ENCODE results near the gene SORCS3. TPM values are rescaled to one million over a fixed set of nuclear protein-coding genes. Genes with fewer than 3 reads are reported as not detected.

Gene SORCS3
- polyA plus RNA-seq, 1 donor = not detected

DNA sequence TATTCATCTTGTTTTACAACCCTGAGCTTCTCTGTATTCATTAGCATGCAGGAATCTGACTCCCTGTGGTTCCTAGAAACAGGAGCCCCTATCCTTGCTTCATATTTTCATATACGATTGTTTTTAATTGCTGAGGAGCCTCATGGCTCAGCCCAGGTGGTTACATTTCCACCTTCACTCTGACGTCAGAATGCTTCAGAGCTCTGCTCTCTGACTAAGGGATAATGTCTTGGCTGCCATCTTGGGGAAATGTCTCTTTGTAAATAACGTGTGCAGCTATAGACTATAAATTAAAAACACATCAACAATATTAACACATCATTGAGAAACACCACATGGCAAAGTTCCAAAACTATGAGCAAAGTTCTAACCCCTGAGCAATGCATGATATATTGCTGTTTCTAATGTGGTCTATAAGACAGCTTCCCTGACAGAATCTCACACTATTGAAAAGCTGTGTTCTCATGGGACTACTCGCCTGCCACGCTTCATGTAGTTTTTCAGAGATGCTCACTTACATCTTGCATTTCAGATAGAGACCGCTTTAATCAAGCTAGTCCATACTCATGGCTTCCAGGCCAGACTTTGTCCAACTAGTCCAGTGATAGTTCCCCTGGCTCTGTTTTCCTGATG is 227.0 kb downstream of the SORCS3 start:
- no peak for DNase-seq

DNA sequence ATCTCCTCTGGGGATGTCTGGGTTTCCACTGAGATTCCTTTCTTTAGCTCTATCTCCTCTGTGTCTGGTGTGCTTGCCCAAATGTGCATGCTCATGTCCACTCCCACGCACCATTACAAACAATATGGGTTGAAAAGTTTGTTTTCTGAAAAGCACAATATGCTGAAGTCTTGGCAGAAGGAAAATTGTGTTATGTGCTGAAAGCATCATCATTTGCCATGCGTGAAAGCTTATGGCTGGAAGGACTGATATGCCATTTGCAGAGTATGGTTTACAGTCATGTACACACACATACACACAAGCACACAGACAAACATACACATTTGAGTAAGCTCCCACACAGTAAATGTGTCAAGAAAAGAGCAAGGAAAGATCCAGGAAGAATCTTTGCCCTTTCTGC is 231.6 kb downstream of the SORCS3 start:
- no peak for DNase-seq

GRCh38 chr10:104873161-104873560 is 232.1 kb downstream of the SORCS3 start:
- no peak for DNase-seq

- DNase-seq = no peak
These were observed 234.5 kb downstream of the SORCS3 start for GRCh38 chr10:104875561-104875960.

GRCh38 chr10:104880624-104881398 is 239.7 kb downstream of the SORCS3 start:
- no peak for DNase-seq

- DNase-seq = no peak
These were observed 240.7 kb downstream of the SORCS3 start for GRCh38 chr10:104881740-104882139.

GRCh38 chr10:104892879-104893617 is 252.0 kb downstream of the SORCS3 start:
- DNase-seq = no peak

DNA sequence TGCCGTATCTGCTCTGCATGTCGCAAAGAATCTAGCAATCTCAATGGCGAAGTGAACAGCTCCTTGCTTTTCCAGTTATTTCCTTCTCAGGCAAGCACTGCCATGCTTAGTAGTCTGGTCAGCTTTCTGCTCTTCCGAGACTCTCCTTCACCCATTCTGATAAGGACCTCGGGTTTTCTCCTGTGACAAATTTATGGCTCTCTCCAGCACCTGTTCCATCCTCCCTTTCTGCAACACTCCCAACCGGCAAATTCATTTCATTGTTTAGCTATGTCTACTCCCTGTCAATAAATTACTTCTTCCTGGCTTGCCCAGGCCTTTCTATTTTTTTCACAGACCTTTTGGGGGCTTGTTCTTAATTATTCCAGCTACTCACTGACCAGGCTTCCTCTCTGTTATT is 252.6 kb downstream of the SORCS3 start:
- no peak for DNase-seq

GRCh38 chr10:104894681-104895080 is 253.6 kb downstream of the SORCS3 start:
- peak; percentile 6 for DNase-seq

GRCh38 chr10:104895541-104895940 is 254.5 kb downstream of the SORCS3 start:
- peak; percentile 80 for DNase-seq

- peak; percentile 4 for DNase-seq
These were observed 254.9 kb downstream of the SORCS3 start for GRCh38 chr10:104895981-104896380.

- DNase-seq = no peak
These were observed 256.6 kb downstream of the SORCS3 start for GRCh38 chr10:104897696-104898095.

DNA sequence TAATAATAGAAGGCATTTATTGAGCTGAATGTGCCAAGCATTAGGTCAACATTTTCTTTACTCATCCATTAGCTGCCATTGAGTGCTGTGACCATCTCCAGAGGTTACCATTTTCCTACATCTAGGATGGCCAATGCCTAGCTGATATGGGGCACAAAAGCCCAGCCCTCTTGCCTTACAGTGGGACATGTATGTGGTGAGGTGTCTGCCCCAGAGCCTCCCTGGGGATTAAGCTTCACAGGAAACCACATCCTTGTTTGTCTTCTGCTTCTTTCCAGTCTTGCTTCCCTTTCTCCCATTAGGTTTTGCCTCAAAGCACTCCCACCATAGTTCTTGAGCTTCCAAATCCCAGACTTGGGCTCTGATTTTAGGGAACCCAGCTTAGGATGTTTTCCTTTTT is 258.7 kb downstream of the SORCS3 start:
- no peak for DNase-seq

- no peak for DNase-seq
These were observed 262.3 kb downstream of the SORCS3 start for GRCh38 chr10:104903433-104903832.

GRCh38 chr10:104904753-104905323 is 263.7 kb downstream of the SORCS3 start:
- DNase-seq = no peak

DNA sequence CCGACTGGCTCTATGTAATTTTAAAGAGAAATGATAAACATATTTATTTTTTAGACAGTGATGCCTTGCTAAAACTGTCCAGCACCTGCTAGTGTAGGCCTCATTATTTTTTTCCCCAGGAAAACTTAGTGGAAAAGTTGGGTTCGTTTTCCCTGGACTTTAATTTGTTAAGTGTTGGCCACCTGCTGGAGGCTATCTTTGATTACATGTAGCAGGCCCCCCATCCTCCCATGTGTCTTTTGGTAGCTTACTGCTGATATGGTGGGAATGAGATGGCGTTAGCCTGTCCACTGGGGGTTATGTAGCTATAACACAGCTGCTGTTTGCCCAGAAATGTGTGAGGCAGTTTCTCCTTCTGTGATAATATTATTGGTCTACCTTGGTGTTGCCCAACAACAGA is 265.0 kb downstream of the SORCS3 start:
- DNase-seq = no peak

DNA sequence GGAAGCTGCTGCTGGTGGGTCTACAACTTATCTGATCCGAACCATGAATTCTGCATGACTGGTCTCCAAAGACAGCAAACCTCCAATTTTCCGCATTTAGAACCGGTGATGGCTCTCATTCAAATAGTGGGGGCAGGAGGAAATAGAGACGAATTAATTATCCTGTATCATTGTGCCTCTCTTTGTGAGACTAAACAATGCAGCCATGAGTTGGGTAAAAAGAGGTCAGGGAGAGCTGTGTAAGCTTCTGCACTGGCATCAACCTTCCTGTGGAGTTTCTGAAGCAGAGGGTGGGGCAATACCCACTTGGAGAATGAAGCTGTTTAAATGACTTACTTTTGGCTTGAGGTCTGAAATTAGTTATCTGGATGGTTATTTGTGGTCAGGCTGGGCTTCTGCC is 266.4 kb downstream of the SORCS3 start:
- DNase-seq = no peak

DNA sequence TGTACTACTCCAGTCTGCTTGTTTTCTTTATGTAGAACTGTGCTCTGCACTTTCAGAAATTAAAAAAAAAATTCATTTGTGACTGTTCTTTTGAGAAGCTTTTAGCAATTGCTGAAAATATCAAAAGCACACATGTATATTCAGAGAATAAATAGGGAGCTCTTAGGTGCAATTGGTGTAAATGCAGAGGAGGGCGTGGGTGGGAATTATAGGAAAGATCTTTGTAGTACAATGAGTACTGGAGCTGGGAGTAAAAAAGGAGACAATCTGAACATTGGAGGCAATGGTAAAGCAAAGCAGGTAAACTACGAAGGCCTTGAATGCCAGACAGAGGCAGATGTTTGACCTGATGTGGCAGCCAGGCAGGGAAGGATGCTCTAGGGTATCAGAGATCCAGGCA is 267.5 kb downstream of the SORCS3 start:
- no peak for DNase-seq

DNA sequence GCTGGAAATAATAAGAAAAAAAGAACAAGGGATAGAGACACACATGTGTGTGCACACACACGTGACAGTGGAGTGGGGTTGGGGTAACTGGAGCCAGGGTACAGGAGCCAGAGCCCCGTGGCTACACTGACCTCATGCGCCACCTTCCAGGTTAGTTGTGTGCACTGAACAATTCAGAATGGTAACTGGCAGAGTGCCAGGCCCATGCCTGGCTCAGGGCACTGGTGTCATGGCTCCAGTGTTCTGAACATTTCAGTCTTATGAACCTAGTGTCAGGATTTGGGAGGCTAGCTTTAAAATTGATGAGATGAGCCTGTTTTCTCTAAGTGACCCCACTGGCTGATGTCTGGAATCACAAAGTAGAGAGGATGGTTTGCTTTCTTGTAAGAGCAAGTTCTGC is 269.6 kb downstream of the SORCS3 start:
- no peak for DNase-seq

DNA sequence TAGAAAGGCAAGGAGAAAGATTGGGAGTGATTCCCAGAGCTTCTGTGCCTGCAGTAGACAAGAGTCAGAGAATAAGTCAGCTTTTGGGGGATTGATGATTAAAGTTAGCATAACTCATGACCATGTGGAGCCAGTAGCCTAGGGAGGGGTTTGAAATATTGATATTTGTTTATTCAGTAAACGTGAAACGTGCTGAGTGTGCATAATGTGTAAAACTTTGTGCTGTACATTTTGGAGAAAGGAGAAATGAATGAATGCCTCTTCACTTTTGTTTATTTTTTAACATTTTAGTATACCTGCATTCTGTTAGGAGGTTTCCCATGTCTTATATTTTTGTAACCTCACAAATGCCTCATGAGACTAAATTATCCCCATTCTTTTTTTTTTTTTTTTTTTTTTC is 272.3 kb downstream of the SORCS3 start:
- no peak for DNase-seq

GRCh38 chr10:104920476-104920875 is 279.4 kb downstream of the SORCS3 start:
- DNase-seq = no peak

DNA sequence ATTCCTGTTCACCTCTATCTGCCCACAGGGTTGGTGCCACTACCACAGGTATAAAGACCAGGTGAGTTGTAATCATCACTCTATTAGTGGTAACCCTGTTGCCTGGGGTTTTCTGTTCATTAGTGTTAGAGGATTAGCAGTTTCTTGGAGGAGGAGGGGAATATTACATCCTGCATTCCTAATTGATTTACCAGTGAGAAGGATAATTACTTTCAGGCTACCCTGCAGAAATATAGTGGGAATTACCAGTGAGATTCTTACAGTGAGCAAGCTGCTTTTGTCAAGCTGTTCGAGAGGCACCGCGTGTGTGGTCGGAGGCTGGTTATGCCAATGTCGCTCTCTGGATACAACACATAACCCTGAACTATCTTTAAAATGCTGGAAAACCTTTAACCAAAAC is 280.7 kb downstream of the SORCS3 start:
- DNase-seq = no peak

DNA sequence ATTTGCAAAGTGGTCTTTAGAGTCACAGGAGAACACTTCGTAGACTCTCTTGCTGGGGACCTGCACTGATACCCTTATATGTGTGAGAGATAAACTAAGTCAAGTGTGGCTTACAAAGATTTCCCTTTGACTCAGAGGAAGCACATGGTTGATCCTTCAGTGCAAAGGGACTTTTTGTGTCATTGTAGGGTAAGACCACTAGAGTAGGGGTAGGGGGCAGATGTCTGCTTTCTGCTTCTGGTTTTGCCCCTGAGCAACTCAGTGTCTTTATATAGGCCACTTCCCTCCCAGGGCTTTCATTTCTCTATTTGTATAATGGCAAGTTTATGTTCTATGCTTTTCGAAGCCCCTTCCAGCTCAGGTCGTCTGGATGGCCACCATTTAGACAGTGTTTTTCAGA is 281.7 kb downstream of the SORCS3 start:
- no peak for DNase-seq

All from hindlimb muscle (tissue), 1 donor.